GM12878 (cell line): Measurements from ENCODE around the gene SAP30L. TPM values are rescaled to one million over a fixed set of nuclear protein-coding genes. Genes with fewer than 3 reads are reported as not detected.

ENCODE experiments used
- ATAC-seq: fragments of 200-7000 bp; cut with Tn5 transposase; 3 replicates; pipeline ENCODE4 v1.9.1; 2020; ENCODE audit warnings: mild to moderate bottlenecking, moderate library complexity
- BruUV-seq: library from RNA; stranded (reverse); fragments of 400-500 nt; replicated peaks from 2 replicates; lab custom pipeline; 2021; lab: Mats Ljungman, UMichigan
- CTCF ChIA-PET: fragments of 300-600 bp; sonication (Branson Sonifier 250); formaldehyde crosslinking; extraction: SDS; loops from one replicate; lab custom pipeline; 2021; ENCODE audit warnings: inconsistent platforms; lab: Yijun Ruan, JAX
- POLR2A ChIA-PET: fragments of 350-600 bp; formaldehyde crosslinking; extraction: SDS; loops from one replicate; lab custom pipeline; 2021; ENCODE audit warnings: inconsistent platforms; lab: Charles Lee
- RAD21 ChIA-PET: fragments of 300-600 bp; sonication (Branson Sonifier 250); formaldehyde crosslinking; loops from one replicate; lab custom pipeline; 2023; ENCODE audit warnings: antibody characterized with exemption; ENCODE audit not compliant: unreplicated experiment; lab: Charles Lee
- SMC1A ChIA-PET: fragments of 300-600 bp; sonication (Branson Sonifier 250); formaldehyde crosslinking; loops from one replicate; lab custom pipeline; 2023; ENCODE audit not compliant: unreplicated experiment, uncharacterized antibody; lab: Charles Lee
- DNase-seq: peaks from one replicate; pipeline ENCODE4 v3.0.0-alpha.2; 2011; ENCODE audit warnings: low read depth, low spot score
- FAIRE-seq: peaks from 3 replicates; lab custom pipeline; 2011; peaks lifted over from hg19 to GRCh38; lab: Jason Lieb, UNC
- H2AFZ ChIP-seq: 2 replicates; pipeline ENCODE4 v1.6.0; 2011; ENCODE audit warnings: low read depth, low read length, control low read depth; ENCODE audit not compliant: control insufficient read depth
- H3K27ac ChIP-seq: 2 replicates; pipeline ENCODE4 v1.5.1; 2011; ENCODE audit warnings: control low read depth; ENCODE audit not compliant: control insufficient read depth, insufficient read depth
- H3K27me3 ChIP-seq, 2 experiments: replicated peaks in 1 of 2; 2 replicates each; pipeline versions ENCODE4 v1.6.0 to v1.6.1; 2011; ENCODE audit warnings: low read length in 1 of 2; ENCODE audit not compliant: control insufficient read depth in 2 of 2, insufficient read depth in 2 of 2
- H3K36me3 ChIP-seq, 2 experiments: 2 replicates each; pipeline ENCODE4 v1.5.1; 2011; ENCODE audit warnings: low read length in 1 of 2; ENCODE audit not compliant: control insufficient read depth in 2 of 2, insufficient read depth in 2 of 2
- H3K4me1 ChIP-seq: 2 replicates; pipeline ENCODE4 v1.6.1; 2011; ENCODE audit warnings: mild to moderate bottlenecking, low read length, moderate library complexity, mixed read lengths; ENCODE audit not compliant: control insufficient read depth, insufficient read depth
- H3K4me2 ChIP-seq: 2 replicates; pipeline ENCODE4 v1.6.0; 2011; ENCODE audit warnings: control low read depth; ENCODE audit not compliant: control insufficient read depth, insufficient read depth
- H3K4me3 ChIP-seq: fragments of 200-600 bp; sonication (generic); 2 replicates; pipeline ENCODE4 v1.5.1; 2016
- H3K79me2 ChIP-seq: 2 replicates; pipeline ENCODE4 v1.6.0; 2011; ENCODE audit warnings: low read length; ENCODE audit not compliant: control insufficient read depth, insufficient read depth
- H3K9ac ChIP-seq: 2 replicates; pipeline ENCODE4 v1.8.0; 2011; ENCODE audit warnings: low read length, control low read depth, mixed read lengths; ENCODE audit not compliant: control insufficient read depth, insufficient read depth
- H3K9me3 ChIP-seq: replicated peaks from 3 replicates; pipeline ENCODE4 v1.5.1; 2011; ENCODE audit warnings: mild to moderate bottlenecking, low read length; ENCODE audit not compliant: control insufficient read depth, insufficient read depth
- H4K20me1 ChIP-seq: 2 replicates; pipeline ENCODE4 v1.6.0; 2011; ENCODE audit not compliant: control insufficient read depth, insufficient read depth
- ATF7 ChIP-seq: fragments of 450-650 bp; IDR thresholded peaks from 2 replicates; pipeline ENCODE4 v1.6.1; 2016; ENCODE audit warnings: low read depth, mild to moderate bottlenecking
- EGR1 ChIP-seq, 2 experiments: IDR thresholded peaks; 1 replicate in 1 of 2; 2 replicates in 1 of 2; pipeline ENCODE4 v1.6.1; 2011 to 2012; ENCODE audit warnings: low read depth in 2 of 2, low read length in 2 of 2, borderline replicate concordance in 1 of 2, mild to moderate bottlenecking in 1 of 2, moderate library complexity in 1 of 2
- KLF5 ChIP-seq: fragments of 450-650 bp; IDR thresholded peaks from 2 replicates; pipeline ENCODE4 v1.6.1; 2014; ENCODE audit warnings: mild to moderate bottlenecking; ENCODE audit not compliant: partially characterized antibody
- PML ChIP-seq: IDR thresholded peaks from 2 replicates; pipeline ENCODE4 v1.6.1; 2012; ENCODE audit warnings: low read length, inconsistent platforms
- POU2F2 ChIP-seq: IDR thresholded peaks from 3 replicates; pipeline ENCODE4 v1.6.1; 2011; ENCODE audit warnings: low read depth, mild to moderate bottlenecking, low read length, borderline replicate concordance
- SIN3A ChIP-seq: IDR thresholded peaks from 2 replicates; pipeline ENCODE4 v1.6.1; 2012; ENCODE audit warnings: low read depth, low read length, improper control_type of control experiment
- SMAD1 ChIP-seq: fragments of 450-650 bp; IDR thresholded peaks from 2 replicates; pipeline ENCODE4 v1.6.1; 2018; ENCODE audit warnings: mild to moderate bottlenecking, low read depth; ENCODE audit not compliant: partially characterized antibody
- TCF7 ChIP-seq: IDR thresholded peaks from 2 replicates; pipeline ENCODE4 v1.6.1; 2014; ENCODE audit warnings: antibody characterized with exemption, borderline replicate concordance
- ZBED1 ChIP-seq: IDR thresholded peaks from 2 replicates; pipeline ENCODE4 v1.6.1; 2016; ENCODE audit warnings: borderline replicate concordance
- ZNF384 ChIP-seq: IDR thresholded peaks from 2 replicates; pipeline ENCODE4 v1.6.1; 2012; ENCODE audit warnings: low read depth, mild to moderate bottlenecking, low read length, improper control_type of control experiment, borderline replicate concordance
- WGBS: methylation state at CpG from one replicate; pipeline ENCODE4 v1.1.6; 2016; ENCODE audit warnings: low lambda C conversion rate; ENCODE audit not compliant: insufficient replicate concordance, insufficient coverage; ENCODE audit errors: missing lambda C conversion rate; 5-methylcytosine and 5-hydroxymethylcytosine counted together
- in situ Hi-C: fragments of 300-500 bp; cut with MboI; formaldehyde crosslinking; loops from 9 replicates; pipeline ENCODE4 v1.14.3; 2018; ENCODE audit warnings: mixed read lengths
- intact Hi-C: fragments of 100-400 bp; cut with micrococcal nuclease; formaldehyde crosslinking; loops from one replicate; pipeline ENCODE4 v1.14.2; 2022; ENCODE audit not compliant: unreplicated experiment
- polyA plus RNA-seq, 11 experiments: library from polyadenylated mRNA; depleted of rRNA in 4 of 11; unstranded in 6 of 11; stranded (reverse) in 5 of 11; fragments of >200 nt; fragmentation: Nextera tagmentation in 4 of 11; fragmentation: Illumina TruSeq in 1 of 11; extraction: Ambion mirVana in 4 of 11; extraction: Trizol in 1 of 11; gene quantifications; 1 replicate in 1 of 11; 2 replicates in 10 of 11; pipeline versions ENCODE4 v1.2.1 to v1.2.3, GENCODE V29; 2011 to 2016; ENCODE audit warnings: inconsistent platforms in 2 of 11, missing spikeins in 2 of 11, low read depth in 1 of 11
- total RNA-seq, 4 experiments: library from RNA; depleted of rRNA in 3 of 4; stranded (reverse); fragments of >200 nt in 3 of 4; fragmentation: Illumina TruSeq in 1 of 4; extraction: Trizol in 1 of 4; gene quantifications; 2 replicates each; pipeline versions ENCODE4 v1.2.1 to v1.2.3, GENCODE V29; 2013 to 2021
- TF ChIP-seq, protein P1 (sequence below), 3 experiments: IDR thresholded peaks in 2 of 3; conservative IDR thresholded peaks in 1 of 3; 2 replicates each; pipeline ENCODE4 v1.5.1; 2011; ENCODE audit warnings: low read depth in 3 of 3, low read length in 3 of 3, mild to moderate bottlenecking in 3 of 3, control low read depth in 2 of 3, moderate library complexity in 2 of 3, inconsistent platforms in 1 of 3, mixed read lengths in 1 of 3; ENCODE audit not compliant: control insufficient read depth in 2 of 3, insufficient read depth in 1 of 3; ENCODE audit errors: extremely low read depth in 1 of 3
- TF ChIP-seq, protein P2 (sequence below): fragments of 150-350 bp; IDR thresholded peaks from 2 replicates; pipeline ENCODE4 v1.6.1; 2014; ENCODE audit warnings: mild to moderate bottlenecking, low read depth, low read length

The SAP30L gene
- total and polyA plus RNA-seq, 10 of the 15 experiments (the other 5 are each of a cell fraction or from before 2014, with no cell fraction given), result 2.4 to 36.8 (median 15.7) TPM

DNA sequence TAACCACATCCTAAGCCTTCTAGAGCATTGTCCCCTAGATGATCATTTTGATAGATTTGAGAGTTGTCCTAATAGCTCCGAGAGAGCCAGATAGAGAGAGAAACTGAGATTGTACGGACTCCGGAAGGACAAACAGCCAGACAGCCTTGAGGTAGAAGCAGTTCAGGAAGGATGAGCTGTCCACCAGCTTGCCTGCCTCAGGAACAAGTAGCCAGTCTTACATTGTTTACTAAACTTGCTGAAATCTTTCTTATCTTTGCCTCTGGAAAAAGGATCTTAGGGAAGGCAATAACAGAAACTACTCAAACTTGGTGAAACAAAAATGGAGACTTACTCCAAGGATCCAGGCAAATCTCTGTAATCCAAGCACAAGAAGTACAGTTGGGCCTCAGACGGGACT, 39.0 kb upstream of the SAP30L start:
- ChIA-PET POLR2A (interaction anchor here (0.6 kb wide), 1 partner anchor 61 kb away, joined by 6 read pairs; no protein-coding TSS in a partner anchor), SMC1A (interaction anchor here (0.7 to 7.5 kb wide), 6 partner anchors 61 to 602 kb away, joined by 3 to 129 read pairs (median 4); no protein-coding TSS in a partner anchor), RAD21 (interaction anchor here (1.3 to 4.8 kb wide), 2 partner anchors 80 to 334 kb away, joined by 3 to 106 read pairs; no protein-coding TSS in a partner anchor)
- Histone ChIP-seq H3K36me3 (peaks cover 0 to 9% of the 10 kb centered on the region in 2 experiments; a peak in 1 of 4 replicates), H3K79me2 (no peaks in the 10 kb centered on the region), H3K27me3 (no peaks in the 10 kb centered on the region), H3K4me1 (peaks cover 4% of the 10 kb centered on the region; the same call in 1 of the 2 replicates), H3K9ac (no peak overlapping the region), H3K27ac (no peak overlapping the region), H3K9me3 (no peaks in the 10 kb centered on the region), H3K4me2 (no peak overlapping the region), H2AFZ (no peak overlapping the region), H4K20me1 (no peaks in the 10 kb centered on the region)
- in situ Hi-C loops, result no loop called here
- 100% methylated on average over 4 of the region's 4 CpGs for WGBS
- no TSS peak for BruUV-seq
- FAIRE-seq, result no peak
- intact Hi-C loops, result no loop called here
- TF ChIP-seq ATF7 (no peak), SIN3A (no peak), KLF5 (no peak), EGR1 (IDR thresholded peaks at IDR 0.05; ENCODE audit: borderline replicate concordance in 1 of 2, low read depth in 2 of 2, low read length in 2 of 2) (no peak), PML (no peak), POU2F2 (no peak), SMAD1 (no peak), ZNF384 (no peak), TCF7 (no peak), ZBED1 (no peak)
- TF ChIP-seq, protein P1, sequence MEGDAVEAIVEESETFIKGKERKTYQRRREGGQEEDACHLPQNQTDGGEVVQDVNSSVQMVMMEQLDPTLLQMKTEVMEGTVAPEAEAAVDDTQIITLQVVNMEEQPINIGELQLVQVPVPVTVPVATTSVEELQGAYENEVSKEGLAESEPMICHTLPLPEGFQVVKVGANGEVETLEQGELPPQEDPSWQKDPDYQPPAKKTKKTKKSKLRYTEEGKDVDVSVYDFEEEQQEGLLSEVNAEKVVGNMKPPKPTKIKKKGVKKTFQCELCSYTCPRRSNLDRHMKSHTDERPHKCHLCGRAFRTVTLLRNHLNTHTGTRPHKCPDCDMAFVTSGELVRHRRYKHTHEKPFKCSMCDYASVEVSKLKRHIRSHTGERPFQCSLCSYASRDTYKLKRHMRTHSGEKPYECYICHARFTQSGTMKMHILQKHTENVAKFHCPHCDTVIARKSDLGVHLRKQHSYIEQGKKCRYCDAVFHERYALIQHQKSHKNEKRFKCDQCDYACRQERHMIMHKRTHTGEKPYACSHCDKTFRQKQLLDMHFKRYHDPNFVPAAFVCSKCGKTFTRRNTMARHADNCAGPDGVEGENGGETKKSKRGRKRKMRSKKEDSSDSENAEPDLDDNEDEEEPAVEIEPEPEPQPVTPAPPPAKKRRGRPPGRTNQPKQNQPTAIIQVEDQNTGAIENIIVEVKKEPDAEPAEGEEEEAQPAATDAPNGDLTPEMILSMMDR (IDR thresholded peaks at IDR 0.05 in 2 of 3, conservative IDR thresholded peaks at IDR 0.05 in 1 of 3; ENCODE audit: control insufficient read depth in 2 of 3, extremely low read depth in 1 of 3, insufficient read depth in 1 of 3, low read depth in 3 of 3, low read length in 3 of 3), result no peak
- TF ChIP-seq, protein P2, sequence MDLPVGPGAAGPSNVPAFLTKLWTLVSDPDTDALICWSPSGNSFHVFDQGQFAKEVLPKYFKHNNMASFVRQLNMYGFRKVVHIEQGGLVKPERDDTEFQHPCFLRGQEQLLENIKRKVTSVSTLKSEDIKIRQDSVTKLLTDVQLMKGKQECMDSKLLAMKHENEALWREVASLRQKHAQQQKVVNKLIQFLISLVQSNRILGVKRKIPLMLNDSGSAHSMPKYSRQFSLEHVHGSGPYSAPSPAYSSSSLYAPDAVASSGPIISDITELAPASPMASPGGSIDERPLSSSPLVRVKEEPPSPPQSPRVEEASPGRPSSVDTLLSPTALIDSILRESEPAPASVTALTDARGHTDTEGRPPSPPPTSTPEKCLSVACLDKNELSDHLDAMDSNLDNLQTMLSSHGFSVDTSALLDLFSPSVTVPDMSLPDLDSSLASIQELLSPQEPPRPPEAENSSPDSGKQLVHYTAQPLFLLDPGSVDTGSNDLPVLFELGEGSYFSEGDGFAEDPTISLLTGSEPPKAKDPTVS, result no peak
- TF ChIP-seq, all 136 proteins: peak for 0
- ATAC-seq (no peak), DNase-seq (no peak)
- CTCF ChIA-PET, result interaction anchor here (0.7 to 6.3 kb wide), 7 partner anchors 18 to 433 kb away, joined by 3 to 71 read pairs (median 4); partner anchors contain the start of gene GALNT10
- H3K4me3 ChIP-seq, result no peak overlapping the region
